ENCODE measurements around the gene TNRC6B.

GRCh38 chr22:40314041-40314440 lies 136.3 kb downstream of the TNRC6B start:
- TF ChIP-seq ZNF274 (IDR thresholded peaks at IDR 0.05; ENCODE audit: low read depth, low read length) (no peak), YY1 (IDR thresholded peaks at IDR 0.05; ENCODE audit: insufficient read depth, insufficient read length) (no peak)
